Bone marrow (tissue), 2 donors: ENCODE data around the gene INPP4B.
A peak's percentile ranks its signal among the peaks of the same experiment; 100 is the strongest.

Experiments
- DNase-seq, 2 donors: peaks; one replicate each; lab custom pipeline; 2025; lab: John Stamatoyannopoulos, UW

Gene INPP4B

DNA sequence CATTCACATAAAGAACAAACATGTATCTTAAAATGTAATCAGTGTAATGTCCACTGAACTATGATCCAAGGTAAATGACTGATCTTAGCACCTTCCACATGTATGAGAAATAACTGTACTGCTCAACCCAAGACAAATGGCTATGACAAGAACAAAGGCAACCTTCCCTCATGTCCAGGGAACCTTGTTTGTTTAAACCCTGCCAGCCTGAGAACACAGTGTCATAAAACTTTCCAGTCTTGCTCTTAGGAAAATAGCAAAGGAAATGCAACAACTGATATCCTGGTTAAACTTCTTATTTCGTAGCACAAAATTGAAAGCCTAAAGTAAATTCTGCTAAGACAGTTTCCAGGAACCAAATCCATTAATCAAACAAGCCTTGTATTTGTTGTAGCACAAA, 715.4 kb downstream of the INPP4B start:
- no peak for DNase-seq

GRCh38 chr4:142129931-142130330, 716.2 kb downstream of the INPP4B start:
- no peak for DNase-seq

DNA sequence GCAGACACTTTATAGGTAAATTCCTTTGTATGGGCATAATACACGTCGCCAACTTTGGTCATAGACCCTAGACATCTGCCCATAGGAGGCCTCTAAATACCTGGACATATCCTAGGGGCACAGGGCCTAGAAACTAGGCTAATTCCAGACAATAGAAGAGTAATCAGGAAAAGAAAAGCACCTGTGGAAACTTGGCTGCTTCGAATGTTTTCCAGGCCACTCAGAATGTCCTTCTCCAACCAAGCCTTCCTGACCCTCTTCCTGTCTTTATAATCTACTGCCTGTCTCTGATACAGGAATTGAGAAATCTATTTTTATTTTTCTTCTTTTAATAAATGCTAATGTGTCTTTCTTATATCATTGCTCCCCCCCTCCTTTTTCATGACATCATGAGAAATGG, 716.6 kb downstream of the INPP4B start:
- DNase-seq = no peak

DNA sequence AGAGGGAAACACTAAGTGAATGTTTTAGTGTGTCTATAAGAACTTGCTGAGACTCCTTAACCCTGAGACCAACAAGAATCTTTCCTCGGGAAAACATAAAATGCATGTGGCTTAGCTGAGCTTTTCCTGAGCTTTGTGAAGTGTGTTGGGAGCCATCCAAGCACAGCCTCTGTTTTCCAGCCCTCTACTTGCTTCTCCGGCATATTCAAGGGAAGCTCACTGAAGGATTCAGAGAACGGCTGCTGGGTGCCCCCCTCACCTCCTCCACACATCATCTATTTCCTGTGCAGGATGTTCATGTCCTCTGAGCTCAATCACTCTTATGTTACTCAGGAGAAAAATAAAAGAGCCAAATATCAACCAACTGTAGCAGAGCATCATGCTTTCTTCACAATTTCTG, 717.6 kb downstream of the INPP4B start:
- DNase-seq = peak in 1 of 2 donors; percentile 48

DNA sequence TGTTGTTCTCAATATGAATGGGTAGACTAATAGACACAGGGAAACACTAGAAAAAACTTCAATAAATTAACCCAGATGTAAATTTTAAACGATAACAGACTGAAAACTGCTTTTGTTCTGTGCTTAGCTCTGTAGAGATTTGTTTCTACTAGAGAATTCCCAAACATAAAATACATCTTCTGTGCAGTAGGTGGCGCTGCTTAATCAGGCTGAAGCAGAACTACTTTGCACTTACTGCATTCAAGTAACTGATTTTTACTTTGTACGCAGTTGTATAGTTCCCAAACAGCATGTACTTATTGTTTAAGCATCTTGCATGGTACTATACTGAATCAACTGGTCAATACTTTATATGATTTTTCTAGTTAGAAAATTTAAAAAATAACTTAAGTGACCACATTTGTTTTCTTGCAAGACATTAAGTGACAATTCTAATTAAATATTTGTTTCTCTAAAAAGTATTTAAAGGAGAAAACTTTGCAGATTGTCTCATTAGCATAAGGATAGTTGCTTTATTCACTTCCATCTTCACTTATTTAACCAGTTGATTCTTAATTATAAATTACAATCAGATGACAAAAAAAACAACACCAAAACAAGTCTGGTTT, 719.1 kb downstream of the INPP4B start:
- peak in 1 of 2 donors; percentile 70 for DNase-seq

DNA sequence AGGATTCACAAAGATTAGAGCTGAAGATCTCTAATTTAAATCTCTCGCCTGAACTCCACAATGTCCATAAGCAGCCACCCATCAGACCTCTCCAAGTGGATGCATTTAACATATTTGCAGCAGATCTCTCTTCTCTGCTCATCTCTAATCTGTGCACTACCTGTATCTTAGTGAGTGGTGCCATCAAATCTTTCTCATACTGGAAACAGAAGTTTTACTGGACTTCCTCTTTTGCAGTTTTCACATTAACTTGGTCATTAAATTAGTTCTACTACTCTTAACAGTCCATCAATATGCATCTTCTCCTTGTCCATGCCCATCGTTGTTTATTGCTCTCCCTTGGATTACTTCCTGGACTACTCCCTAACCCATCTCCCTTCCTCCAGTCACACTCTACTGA, 721.2 kb downstream of the INPP4B start:
- no peak for DNase-seq

- no peak for DNase-seq
These were observed 724.4 kb downstream of the INPP4B start for GRCh38 chr4:142121448-142122350.

DNA sequence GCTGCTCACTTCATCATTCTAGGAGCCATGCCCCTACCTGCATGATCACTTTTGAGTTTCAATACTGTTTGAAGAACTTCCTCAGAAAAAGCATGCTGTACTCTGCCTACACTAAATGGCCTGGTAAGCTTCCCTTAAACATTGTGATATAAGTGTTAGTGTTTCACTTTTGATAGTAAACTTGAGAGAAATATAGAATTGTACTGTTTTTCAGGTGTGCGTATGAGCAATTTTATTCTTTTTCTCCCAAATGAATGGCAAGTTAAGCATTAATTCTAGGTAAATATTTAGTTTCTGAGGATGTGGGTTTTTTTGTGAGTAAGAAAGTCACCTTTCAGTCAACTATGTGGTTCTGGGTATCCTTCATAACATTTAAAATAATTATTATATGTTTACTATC, 725.2 kb downstream of the INPP4B start:
- no peak for DNase-seq

GRCh38 chr4:142112451-142112850, 733.6 kb downstream of the INPP4B start:
- no peak for DNase-seq

GRCh38 chr4:142110136-142110535, 736.0 kb downstream of the INPP4B start:
- no peak for DNase-seq

GRCh38 chr4:142104041-142104440, 742.1 kb downstream of the INPP4B start:
- peak in 1 of 2 donors; percentile 60 for DNase-seq

GRCh38 chr4:142101401-142101800, 744.7 kb downstream of the INPP4B start:
- no peak for DNase-seq

- no peak for DNase-seq
These were observed 745.2 kb downstream of the INPP4B start for GRCh38 chr4:142100941-142101340.

DNA sequence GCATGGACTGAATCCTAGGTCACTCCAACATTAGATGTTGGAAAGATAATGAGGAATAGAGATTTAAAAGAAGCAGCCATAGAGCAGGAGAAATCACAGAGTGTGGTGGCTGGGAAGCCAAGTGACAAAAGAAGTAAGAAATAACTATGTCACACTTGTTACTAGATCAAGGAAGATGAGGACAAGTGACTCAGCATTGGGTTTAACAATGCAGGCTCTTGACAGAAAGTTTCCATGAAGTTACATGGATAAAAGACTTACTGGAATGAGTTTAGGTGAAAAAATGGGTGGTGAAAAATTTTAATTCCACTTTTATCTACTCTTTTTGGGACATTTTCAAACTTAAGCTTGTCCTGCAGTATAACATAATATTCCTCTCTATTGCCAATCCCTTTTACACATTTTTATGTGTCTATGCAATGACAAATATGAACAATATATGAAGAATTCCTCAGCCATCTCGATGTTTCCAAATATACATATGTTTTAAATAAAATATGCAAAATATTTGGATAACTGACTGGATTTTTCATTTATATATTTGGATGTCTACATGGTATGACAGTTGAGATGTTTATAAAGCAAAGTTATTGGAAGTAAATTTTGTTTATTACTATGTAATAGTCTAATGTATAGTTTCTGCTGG, 747.1 kb downstream of the INPP4B start:
- no peak for DNase-seq

DNA sequence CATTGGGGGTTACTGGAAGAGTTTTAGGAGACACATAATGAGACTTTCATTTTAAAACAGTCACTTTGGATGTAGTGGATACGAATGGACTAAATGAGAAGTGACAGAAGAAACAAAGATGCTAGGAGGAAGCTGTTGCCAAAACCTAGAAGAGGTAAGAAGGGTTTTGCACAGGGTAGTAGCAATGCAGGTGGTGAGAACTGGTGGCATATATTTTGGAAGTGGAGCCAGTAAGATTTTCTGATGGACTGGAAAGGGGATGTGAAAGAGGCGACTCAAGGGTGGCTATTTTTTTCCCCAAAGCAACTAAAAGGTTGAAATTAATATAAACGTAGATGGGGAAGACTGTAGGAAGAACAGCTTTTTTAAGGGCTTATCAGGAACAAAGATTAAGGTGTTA, 747.7 kb downstream of the INPP4B start:
- DNase-seq = no peak

GRCh38 chr4:142097015-142097414, 749.1 kb downstream of the INPP4B start:
- no peak for DNase-seq

DNA sequence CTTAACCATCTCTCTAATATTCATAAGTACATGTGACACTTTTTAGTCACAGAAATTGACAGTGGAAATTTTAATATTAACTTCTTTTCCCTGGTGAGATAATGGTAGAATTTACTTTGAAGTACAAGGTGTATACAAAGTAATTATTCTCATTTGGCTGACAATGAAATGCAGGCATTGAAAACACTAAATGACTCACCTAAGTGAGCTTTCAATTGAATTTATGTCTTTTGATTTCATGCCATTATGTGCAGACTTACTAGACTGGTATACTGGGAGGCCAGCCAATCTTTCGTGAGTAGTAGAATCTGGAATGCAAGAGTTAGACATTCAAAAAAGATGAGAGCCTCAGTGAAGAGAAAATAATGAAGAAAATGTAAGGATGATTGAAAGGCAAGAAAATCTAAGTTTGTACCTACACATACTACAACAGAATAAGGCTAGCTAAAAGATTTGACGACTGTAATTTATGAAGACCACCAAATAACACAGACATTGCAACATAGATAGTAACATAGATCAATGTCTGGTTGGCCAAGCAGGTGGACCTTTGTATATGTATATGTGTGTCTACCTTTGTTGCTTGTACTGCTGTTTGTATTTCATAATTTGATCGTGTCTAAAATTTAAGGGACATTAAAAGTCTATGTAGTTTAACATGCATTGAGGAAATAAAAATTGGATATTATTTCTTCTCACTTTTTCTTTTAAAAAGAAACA, 750.1 kb downstream of the INPP4B start:
- DNase-seq = no peak

GRCh38 chr4:142092941-142093340, 753.2 kb downstream of the INPP4B start:
- no peak for DNase-seq

DNA sequence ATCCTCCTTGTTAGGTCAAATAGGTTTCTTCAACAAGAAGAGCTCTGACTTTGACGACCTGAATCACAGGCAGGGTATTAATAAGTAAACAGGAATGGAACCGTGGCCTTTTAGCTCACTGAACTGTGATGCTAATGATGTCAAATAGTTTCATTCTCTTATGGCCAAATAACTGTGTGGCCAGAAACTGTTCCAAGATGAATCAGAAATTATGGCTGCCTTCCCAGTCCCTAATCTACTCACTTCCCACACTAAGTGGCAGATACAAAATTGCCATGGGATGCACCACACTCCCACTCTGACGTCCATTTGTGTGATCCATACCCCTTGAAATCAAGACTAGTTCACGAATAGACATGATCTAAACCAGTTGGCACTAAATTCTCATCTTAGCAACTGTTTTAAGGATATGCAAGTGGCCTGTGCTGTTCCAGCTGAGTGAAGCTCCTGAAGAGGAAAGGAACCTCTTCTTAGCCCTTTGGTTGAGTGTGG, 754.4 kb downstream of the INPP4B start:
- no peak for DNase-seq

GRCh38 chr4:142091085-142091513, 755.0 kb downstream of the INPP4B start:
- no peak for DNase-seq

DNA sequence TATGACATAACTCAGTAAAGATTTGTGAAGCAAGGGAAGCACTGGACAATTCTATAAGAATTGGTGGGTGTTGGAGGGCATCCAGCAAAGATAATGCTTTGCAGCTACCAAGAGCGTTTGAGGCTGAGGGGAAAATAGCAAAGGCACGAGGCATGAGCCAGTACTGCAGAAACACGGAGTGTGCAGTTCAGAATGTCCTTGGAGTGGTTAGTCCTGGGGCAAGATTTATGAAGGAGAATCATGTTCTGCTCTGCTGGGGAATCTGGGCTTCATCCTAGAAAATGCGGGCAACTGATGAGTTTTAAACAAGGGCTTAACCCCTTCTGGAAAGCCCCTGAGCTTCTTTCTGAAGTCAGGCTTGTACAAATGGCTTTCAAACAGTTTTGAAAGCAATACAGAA, 757.2 kb downstream of the INPP4B start:
- no peak for DNase-seq
